ENCODE data around the gene KRT2.

GRCh38 chr12:52615912-52616311 is 36.1 kb downstream of the KRT2 start:
- TF ChIP-seq ZNF37A (tag by site-specific recombination; IDR thresholded peaks at IDR 0.05) (no peak), TRIM28 (IDR thresholded peaks at IDR 0.05; ENCODE audit: borderline replicate concordance, low read length) (no peak), WT1 (tag by site-specific recombination; IDR thresholded peaks at IDR 0.05) (no peak), GFI1B (tag by site-specific recombination; IDR thresholded peaks at IDR 0.05) (no peak), ZFP41 (tag by site-specific recombination; IDR thresholded peaks at IDR 0.05; ENCODE audit: borderline replicate concordance) (no peak), ZNF26 (tag by site-specific recombination; IDR thresholded peaks at IDR 0.05) (no peak), ZBTB11 (tag by site-specific recombination; conservative IDR thresholded peaks at IDR 0.05; ENCODE audit: low read depth) (no peak), ZNF23 (tag by site-specific recombination; IDR thresholded peaks at IDR 0.05; ENCODE audit: borderline replicate concordance) (no peak)
- TF ChIP-seq, protein P1, sequence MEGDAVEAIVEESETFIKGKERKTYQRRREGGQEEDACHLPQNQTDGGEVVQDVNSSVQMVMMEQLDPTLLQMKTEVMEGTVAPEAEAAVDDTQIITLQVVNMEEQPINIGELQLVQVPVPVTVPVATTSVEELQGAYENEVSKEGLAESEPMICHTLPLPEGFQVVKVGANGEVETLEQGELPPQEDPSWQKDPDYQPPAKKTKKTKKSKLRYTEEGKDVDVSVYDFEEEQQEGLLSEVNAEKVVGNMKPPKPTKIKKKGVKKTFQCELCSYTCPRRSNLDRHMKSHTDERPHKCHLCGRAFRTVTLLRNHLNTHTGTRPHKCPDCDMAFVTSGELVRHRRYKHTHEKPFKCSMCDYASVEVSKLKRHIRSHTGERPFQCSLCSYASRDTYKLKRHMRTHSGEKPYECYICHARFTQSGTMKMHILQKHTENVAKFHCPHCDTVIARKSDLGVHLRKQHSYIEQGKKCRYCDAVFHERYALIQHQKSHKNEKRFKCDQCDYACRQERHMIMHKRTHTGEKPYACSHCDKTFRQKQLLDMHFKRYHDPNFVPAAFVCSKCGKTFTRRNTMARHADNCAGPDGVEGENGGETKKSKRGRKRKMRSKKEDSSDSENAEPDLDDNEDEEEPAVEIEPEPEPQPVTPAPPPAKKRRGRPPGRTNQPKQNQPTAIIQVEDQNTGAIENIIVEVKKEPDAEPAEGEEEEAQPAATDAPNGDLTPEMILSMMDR (tag by site-specific recombination; IDR thresholded peaks at IDR 0.05): no peak
